Smooth muscle cell (in vitro differentiated cells): Measurements from ENCODE around the gene MRGPRF. TPM values are rescaled to one million over a fixed set of nuclear protein-coding genes. Genes with fewer than 3 reads are reported as not detected.

Experiments used
- DNase-seq: peaks from one replicate; lab custom pipeline; 2025; ENCODE audit not compliant: unreplicated experiment; lab: John Stamatoyannopoulos, UW
- H2AFZ ChIP-seq: fragments of 200-600 bp; sonication (generic); 2 replicates; pipeline ENCODE4 v1.6.0; 2016; ENCODE audit warnings: antibody characterized with exemption, low read depth, mild to moderate bottlenecking
- H3F3A ChIP-seq: fragments of 200-600 bp; sonication (generic); 2 replicates; pipeline ENCODE4 v1.6.0; 2017; ENCODE audit warnings: antibody characterized with exemption, low read depth
- H3K27ac ChIP-seq: fragments of 200-600 bp; sonication (generic); 2 replicates; pipeline ENCODE4 v1.5.1; 2016; ENCODE audit warnings: low read depth, mild to moderate bottlenecking
- H3K27me3 ChIP-seq: fragments of 200-600 bp; sonication (generic); 2 replicates; pipeline ENCODE4 v1.6.1; 2016; ENCODE audit warnings: low read depth, mild to moderate bottlenecking
- H3K36me3 ChIP-seq: fragments of 200-600 bp; sonication (generic); 2 replicates; pipeline ENCODE4 v1.5.1; 2016; ENCODE audit warnings: low read depth
- H3K4me1 ChIP-seq: fragments of 200-600 bp; sonication (generic); 2 replicates; pipeline ENCODE4 v1.5.1; 2016; ENCODE audit warnings: low read depth
- H3K4me2 ChIP-seq: fragments of 200-600 bp; sonication (generic); 2 replicates; pipeline ENCODE4 v1.6.0; 2016; ENCODE audit warnings: mild to moderate bottlenecking
- H3K4me3 ChIP-seq: fragments of 200-600 bp; sonication (generic); 2 replicates; pipeline ENCODE4 v1.5.1; 2016; ENCODE audit warnings: mild to moderate bottlenecking
- H3K79me2 ChIP-seq: fragments of 200-600 bp; sonication (generic); 2 replicates; pipeline ENCODE4 v1.6.0; 2016; ENCODE audit warnings: low read depth, mild to moderate bottlenecking
- H3K9ac ChIP-seq: fragments of 200-600 bp; sonication (generic); 2 replicates; pipeline ENCODE4 v1.6.0; 2016; ENCODE audit warnings: low read depth
- H3K9me3 ChIP-seq: fragments of 200-600 bp; sonication (generic); replicated peaks from 2 replicates; pipeline ENCODE4 v1.5.1; 2016; ENCODE audit warnings: low read depth
- H4K20me1 ChIP-seq: fragments of 200-600 bp; sonication (generic); 2 replicates; pipeline ENCODE4 v1.6.0; 2016; ENCODE audit warnings: low read depth
- CTCF ChIP-seq: fragments of 200-600 bp; sonication (generic); IDR thresholded peaks from 2 replicates; pipeline ENCODE4 v1.5.1; 2017; ENCODE audit warnings: borderline replicate concordance, mild to moderate bottlenecking, antibody characterized with exemption; ENCODE audit not compliant: insufficient read depth, poor library complexity, severe bottlenecking
- WGBS: methylation state at CpG from one replicate; pipeline ENCODE4 v1.1.7; 2016; ENCODE audit warnings: low lambda C conversion rate; 5-methylcytosine and 5-hydroxymethylcytosine counted together
- polyA plus RNA-seq: library from polyadenylated mRNA; unstranded; fragments of >200 nt; fragmentation: Nextera tagmentation; extraction: Ambion mirVana; gene quantifications from 2 replicates; pipeline ENCODE4 v1.2.1, GENCODE V29; 2016
- total RNA-seq: library from RNA; depleted of rRNA; stranded (reverse); fragments of >200 nt; gene quantifications from 2 replicates; pipeline ENCODE4 v1.2.3, GENCODE V29; 2014

MRGPRF gene
- total and polyA plus RNA-seq, 2 experiments from 2014 or later: 6.7 to 17.2 TPM

- H3K4me2 ChIP-seq: peak overlapping the region; percentile 71
- H3K27me3 ChIP-seq: no peaks in the 10 kb centered on the region
- DNase-seq: no peak
- 39% methylated on average over 8 of the region's 8 CpGs for WGBS
- H3K4me3 ChIP-seq: no peak overlapping the region
- H3K79me2 ChIP-seq: no peaks in the 10 kb centered on the region
- H2AFZ ChIP-seq: no peak overlapping the region
- H3K4me1 ChIP-seq: peaks cover 34% of the 10 kb centered on the region
- H3K9ac ChIP-seq: peak overlapping the region; percentile 36
- H3K9me3 ChIP-seq: no peaks in the 10 kb centered on the region
- H3F3A ChIP-seq: peaks cover 10% of the 10 kb centered on the region
- H3K27ac ChIP-seq: peak overlapping the region; percentile 94
- no peak for TF ChIP-seq CTCF
- no peaks in the 10 kb centered on the region for H3K36me3 ChIP-seq
- no peaks in the 10 kb centered on the region for H4K20me1 ChIP-seq
Measured at GRCh38 chr11:69007975-69008381, 5.1 kb downstream of the MRGPRF start.

- H3K79me2 ChIP-seq: no peaks in the 10 kb centered on the region
- H3K9me3 ChIP-seq: no peaks in the 10 kb centered on the region
- no peaks in the 10 kb centered on the region for H4K20me1 ChIP-seq
- H3K4me1 ChIP-seq: peaks cover 24% of the 10 kb centered on the region
- no peak for TF ChIP-seq CTCF
- no peak overlapping the region for H3K4me3 ChIP-seq
- no peak overlapping the region for H2AFZ ChIP-seq
- no peak overlapping the region for H3K4me2 ChIP-seq
- no peak overlapping the region for H3K27ac ChIP-seq
- no peaks in the 10 kb centered on the region for H3K36me3 ChIP-seq
- no peak for DNase-seq
- H3F3A ChIP-seq: peaks cover 10% of the 10 kb centered on the region
- H3K9ac ChIP-seq: no peak overlapping the region
- no peaks in the 10 kb centered on the region for H3K27me3 ChIP-seq
- WGBS: 91% methylated on average over 12 of the region's 12 CpGs
Measured at GRCh38 chr11:69006816-69007215, 6.2 kb downstream of the MRGPRF start.

- Histone ChIP-seq H3K9me3 (no peaks in the 10 kb centered on the region), H3K9ac (no peak overlapping the region), H3K4me1 (peaks cover 16% of the 10 kb centered on the region), H3F3A (peaks cover 14% of the 10 kb centered on the region), H3K27ac (no peak overlapping the region), H2AFZ (no peak overlapping the region), H4K20me1 (no peaks in the 10 kb centered on the region), H3K36me3 (no peaks in the 10 kb centered on the region), H3K79me2 (no peaks in the 10 kb centered on the region), H3K4me3 (no peak overlapping the region), H3K4me2 (no peak overlapping the region), H3K27me3 (no peaks in the 10 kb centered on the region)
- TF ChIP-seq CTCF: no peak
- no peak for DNase-seq
- 98% methylated on average over 41 of the region's 48 CpGs for WGBS
Measured at GRCh38 chr11:69005631-69006368, 7.2 kb downstream of the MRGPRF start.

GRCh38 chr11:69005183-69005630 lies 7.8 kb downstream of the MRGPRF start:
- Histone ChIP-seq H4K20me1 (no peaks in the 10 kb centered on the region), H3K27ac (no peak overlapping the region), H3K79me2 (no peaks in the 10 kb centered on the region), H3F3A (peaks cover 19% of the 10 kb centered on the region), H3K9me3 (no peaks in the 10 kb centered on the region), H3K4me2 (no peak overlapping the region), H3K27me3 (no peaks in the 10 kb centered on the region), H3K36me3 (no peaks in the 10 kb centered on the region), H2AFZ (no peak overlapping the region), H3K4me3 (no peak overlapping the region), H3K9ac (no peak overlapping the region), H3K4me1 (peaks cover 10% of the 10 kb centered on the region)
- no peak for DNase-seq
- no peak for TF ChIP-seq CTCF
- WGBS: 97% methylated on average over 27 of the region's 27 CpGs
